K562 (cell line): ENCODE results near the gene HACE1. TPM values are rescaled to one million over a fixed set of nuclear protein-coding genes. Genes with fewer than 3 reads are reported as not detected.

Source experiments
- ETS2 ChIP-seq: IDR thresholded peaks from 2 replicates; pipeline ENCODE4 v1.6.1; 2016; ENCODE audit warnings: borderline replicate concordance, missing genetic modification characterization, mild to moderate bottlenecking, moderate library complexity, missing compliant biosample characterization; ENCODE audit not compliant: poor library complexity, severe bottlenecking
- HNRNPK ChIP-seq: fragments of 200-400 bp; formaldehyde crosslinking; IDR thresholded peaks from one replicate; pipeline ENCODE4 v1.6.1; 2018; ENCODE audit warnings: mild to moderate bottlenecking, low read depth, low read length; ENCODE audit not compliant: poor library complexity, severe bottlenecking
- MCM2 ChIP-seq: fragments of 450-650 bp; IDR thresholded peaks from 2 replicates; pipeline ENCODE4 v1.6.1; 2017; ENCODE audit warnings: low read depth, mild to moderate bottlenecking
- TAL1 ChIP-seq: fragments of 450-650 bp; IDR thresholded peaks from 2 replicates; pipeline ENCODE4 v1.6.1; 2016; ENCODE audit warnings: mild to moderate bottlenecking
- ZNF12 ChIP-seq: sonication (generic); formaldehyde crosslinking; IDR thresholded peaks from 2 replicates; pipeline ENCODE4 v1.4.0; 2020; ENCODE audit warnings: mild to moderate bottlenecking, missing genetic modification reagents
- polyA plus RNA-seq, 8 experiments: library from polyadenylated mRNA; depleted of rRNA in 4 of 8; stranded (reverse) in 5 of 8; unstranded in 3 of 8; fragments of >200 nt; fragmentation: Nextera tagmentation in 2 of 8; fragmentation: Illumina TruSeq in 1 of 8; extraction: Ambion mirVana in 2 of 8; extraction: Trizol in 1 of 8; gene quantifications; 2 replicates each; pipeline versions ENCODE4 v1.2.1 to v1.2.3, GENCODE V29; 2011 to 2014; ENCODE audit warnings: inconsistent platforms in 1 of 8, missing spikeins in 1 of 8
- total RNA-seq, 7 experiments: library from RNA; depleted of rRNA in 6 of 7; stranded (reverse); fragments of >200 nt in 6 of 7; fragmentation: Illumina TruSeq in 2 of 7; extraction: Trizol in 2 of 7; gene quantifications; 2 replicates each; pipeline versions ENCODE4 v1.2.1 to v1.2.3, GENCODE V29; 2011 to 2021; ENCODE audit warnings: low replicate concordance in 1 of 7
- TF ChIP-seq, protein P1 (sequence below): fragments of 250-450 bp; sonication (Bioruptor Pico); IDR thresholded peaks from 2 replicates; pipeline ENCODE4 v1.8.0; 2022; ENCODE audit warnings: inconsistent platforms, mild to moderate bottlenecking, moderate library complexity, borderline replicate concordance
- TF ChIP-seq, protein P2 (sequence below): fragments of 250-450 bp; sonication (Bioruptor Pico); IDR thresholded peaks from 2 replicates; pipeline ENCODE4 v1.5.0; 2022; ENCODE audit warnings: mild to moderate bottlenecking
- TF ChIP-seq, protein P3 (sequence below): sonication (generic); formaldehyde crosslinking; IDR thresholded peaks from 2 replicates; pipeline ENCODE4 v1.9.0; 2022; ENCODE audit warnings: mild to moderate bottlenecking, missing genetic modification reagents
- TF ChIP-seq, protein P4 (sequence below): sonication (generic); formaldehyde crosslinking; IDR thresholded peaks from 2 replicates; pipeline ENCODE4 v1.8.1; 2022; ENCODE audit warnings: missing genetic modification reagents
- TF ChIP-seq, protein P5 (sequence below): fragments of 200-400 bp; formaldehyde crosslinking; IDR thresholded peaks from 2 replicates; pipeline ENCODE4 v1.6.1; 2017; ENCODE audit warnings: mild to moderate bottlenecking, low read depth, low read length, moderate library complexity
- TF ChIP-seq, protein P6 (sequence below), 3 experiments: fragments of 200-800 bp in 1 of 3; fragments of 250-450 bp in 1 of 3; fragments of 450-650 bp in 1 of 3; sonication (Bioruptor Pico) in 1 of 3; sonication (Bioruptor generic) in 1 of 3; formaldehyde crosslinking in 1 of 3; IDR thresholded peaks; 2 replicates each; pipeline versions ENCODE4 v1.6.1 to v1.8.0; 2016 to 2022; ENCODE audit warnings: mild to moderate bottlenecking in 2 of 3, missing genetic modification characterization in 2 of 3, missing compliant biosample characterization in 1 of 3, moderate library complexity in 1 of 3

The HACE1 gene
- total and polyA plus RNA-seq, 9 of the 15 experiments (the other 6 are each of a cell fraction or from before 2014, with no cell fraction given): 3.6 to 19.9 (median 9.1) TPM

DNA sequence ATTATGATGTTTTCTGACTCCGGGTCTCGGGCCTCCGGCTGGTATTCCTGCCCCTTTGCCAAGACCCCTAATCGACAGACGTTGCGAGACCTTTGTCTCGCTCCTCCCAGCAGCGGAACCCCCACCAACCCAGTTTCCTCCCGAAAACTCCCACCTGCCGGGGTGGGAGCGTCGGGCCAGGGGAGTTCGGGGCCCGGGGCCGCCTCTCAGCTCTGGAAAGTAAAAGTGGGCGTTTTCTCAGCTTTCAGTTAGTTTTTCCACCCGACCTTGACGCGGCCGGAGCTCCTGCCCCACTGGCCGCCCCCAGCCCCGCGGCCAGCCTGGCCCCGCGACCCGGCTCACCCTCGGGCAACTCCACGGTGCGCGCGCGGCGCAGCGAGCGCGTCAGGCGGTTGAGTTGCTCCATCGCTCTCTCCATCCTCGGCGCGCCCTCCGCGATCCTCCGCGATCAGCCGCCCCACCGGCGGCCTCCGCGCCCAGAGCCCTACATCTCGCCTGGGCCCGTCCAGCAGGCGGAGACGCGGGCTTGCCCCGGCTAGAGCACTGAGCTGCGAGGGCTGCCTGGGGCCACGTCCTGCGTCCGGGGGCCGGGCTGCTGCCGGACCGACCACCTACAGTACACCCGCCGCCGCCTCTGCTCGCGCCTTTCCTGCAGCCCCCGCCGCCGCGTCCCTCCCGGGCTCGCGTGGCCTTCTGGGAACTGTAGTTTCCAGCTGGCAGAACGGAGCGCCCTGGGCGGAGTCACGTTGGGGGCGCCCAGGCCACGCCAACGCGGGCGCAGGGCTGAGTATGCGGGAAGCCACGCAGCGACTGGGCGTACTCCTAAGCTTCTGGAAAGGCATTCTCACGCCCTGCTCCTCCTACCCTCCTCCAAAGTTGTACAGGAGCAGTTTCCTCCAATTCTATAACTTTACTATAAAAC lies at the start of gene HACE1 (continued):
- TF ChIP-seq, protein P1, sequence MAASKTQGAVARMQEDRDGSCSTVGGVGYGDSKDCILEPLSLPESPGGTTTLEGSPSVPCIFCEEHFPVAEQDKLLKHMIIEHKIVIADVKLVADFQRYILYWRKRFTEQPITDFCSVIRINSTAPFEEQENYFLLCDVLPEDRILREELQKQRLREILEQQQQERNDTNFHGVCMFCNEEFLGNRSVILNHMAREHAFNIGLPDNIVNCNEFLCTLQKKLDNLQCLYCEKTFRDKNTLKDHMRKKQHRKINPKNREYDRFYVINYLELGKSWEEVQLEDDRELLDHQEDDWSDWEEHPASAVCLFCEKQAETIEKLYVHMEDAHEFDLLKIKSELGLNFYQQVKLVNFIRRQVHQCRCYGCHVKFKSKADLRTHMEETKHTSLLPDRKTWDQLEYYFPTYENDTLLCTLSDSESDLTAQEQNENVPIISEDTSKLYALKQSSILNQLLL: no peak
- TF ChIP-seq, protein P2, sequence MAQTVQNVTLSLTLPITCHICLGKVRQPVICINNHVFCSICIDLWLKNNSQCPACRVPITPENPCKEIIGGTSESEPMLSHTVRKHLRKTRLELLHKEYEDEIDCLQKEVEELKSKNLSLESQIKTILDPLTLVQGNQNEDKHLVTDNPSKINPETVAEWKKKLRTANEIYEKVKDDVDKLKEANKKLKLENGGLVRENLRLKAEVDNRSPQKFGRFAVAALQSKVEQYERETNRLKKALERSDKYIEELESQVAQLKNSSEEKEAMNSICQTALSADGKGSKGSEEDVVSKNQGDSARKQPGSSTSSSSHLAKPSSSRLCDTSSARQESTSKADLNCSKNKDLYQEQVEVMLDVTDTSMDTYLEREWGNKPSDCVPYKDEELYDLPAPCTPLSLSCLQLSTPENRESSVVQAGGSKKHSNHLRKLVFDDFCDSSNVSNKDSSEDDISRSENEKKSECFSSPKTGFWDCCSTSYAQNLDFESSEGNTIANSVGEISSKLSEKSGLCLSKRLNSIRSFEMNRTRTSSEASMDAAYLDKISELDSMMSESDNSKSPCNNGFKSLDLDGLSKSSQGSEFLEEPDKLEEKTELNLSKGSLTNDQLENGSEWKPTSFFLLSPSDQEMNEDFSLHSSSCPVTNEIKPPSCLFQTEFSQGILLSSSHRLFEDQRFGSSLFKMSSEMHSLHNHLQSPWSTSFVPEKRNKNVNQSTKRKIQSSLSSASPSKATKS (CRISPR knock-in tag): no peak
- TF ChIP-seq MCM2 (no peak), HNRNPK (peak; percentile 47), ETS2 (no peak), TAL1 (no peak), ZNF12 (CRISPR knock-in tag) (peak; percentile 84; the same call in 1 of the 2 replicates)
- TF ChIP-seq, protein P3, sequence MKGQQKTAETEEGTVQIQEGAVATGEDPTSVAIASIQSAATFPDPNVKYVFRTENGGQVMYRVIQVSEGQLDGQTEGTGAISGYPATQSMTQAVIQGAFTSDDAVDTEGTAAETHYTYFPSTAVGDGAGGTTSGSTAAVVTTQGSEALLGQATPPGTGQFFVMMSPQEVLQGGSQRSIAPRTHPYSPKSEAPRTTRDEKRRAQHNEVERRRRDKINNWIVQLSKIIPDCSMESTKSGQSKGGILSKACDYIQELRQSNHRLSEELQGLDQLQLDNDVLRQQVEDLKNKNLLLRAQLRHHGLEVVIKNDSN: peak; percentile 70
- TF ChIP-seq, protein P4, sequence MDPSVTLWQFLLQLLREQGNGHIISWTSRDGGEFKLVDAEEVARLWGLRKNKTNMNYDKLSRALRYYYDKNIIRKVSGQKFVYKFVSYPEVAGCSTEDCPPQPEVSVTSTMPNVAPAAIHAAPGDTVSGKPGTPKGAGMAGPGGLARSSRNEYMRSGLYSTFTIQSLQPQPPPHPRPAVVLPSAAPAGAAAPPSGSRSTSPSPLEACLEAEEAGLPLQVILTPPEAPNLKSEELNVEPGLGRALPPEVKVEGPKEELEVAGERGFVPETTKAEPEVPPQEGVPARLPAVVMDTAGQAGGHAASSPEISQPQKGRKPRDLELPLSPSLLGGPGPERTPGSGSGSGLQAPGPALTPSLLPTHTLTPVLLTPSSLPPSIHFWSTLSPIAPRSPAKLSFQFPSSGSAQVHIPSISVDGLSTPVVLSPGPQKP (CRISPR knock-in tag): no peak
- TF ChIP-seq, protein P5, sequence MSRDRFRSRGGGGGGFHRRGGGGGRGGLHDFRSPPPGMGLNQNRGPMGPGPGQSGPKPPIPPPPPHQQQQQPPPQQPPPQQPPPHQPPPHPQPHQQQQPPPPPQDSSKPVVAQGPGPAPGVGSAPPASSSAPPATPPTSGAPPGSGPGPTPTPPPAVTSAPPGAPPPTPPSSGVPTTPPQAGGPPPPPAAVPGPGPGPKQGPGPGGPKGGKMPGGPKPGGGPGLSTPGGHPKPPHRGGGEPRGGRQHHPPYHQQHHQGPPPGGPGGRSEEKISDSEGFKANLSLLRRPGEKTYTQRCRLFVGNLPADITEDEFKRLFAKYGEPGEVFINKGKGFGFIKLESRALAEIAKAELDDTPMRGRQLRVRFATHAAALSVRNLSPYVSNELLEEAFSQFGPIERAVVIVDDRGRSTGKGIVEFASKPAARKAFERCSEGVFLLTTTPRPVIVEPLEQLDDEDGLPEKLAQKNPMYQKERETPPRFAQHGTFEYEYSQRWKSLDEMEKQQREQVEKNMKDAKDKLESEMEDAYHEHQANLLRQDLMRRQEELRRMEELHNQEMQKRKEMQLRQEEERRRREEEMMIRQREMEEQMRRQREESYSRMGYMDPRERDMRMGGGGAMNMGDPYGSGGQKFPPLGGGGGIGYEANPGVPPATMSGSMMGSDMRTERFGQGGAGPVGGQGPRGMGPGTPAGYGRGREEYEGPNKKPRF: no peak
- TF ChIP-seq, protein P6, sequence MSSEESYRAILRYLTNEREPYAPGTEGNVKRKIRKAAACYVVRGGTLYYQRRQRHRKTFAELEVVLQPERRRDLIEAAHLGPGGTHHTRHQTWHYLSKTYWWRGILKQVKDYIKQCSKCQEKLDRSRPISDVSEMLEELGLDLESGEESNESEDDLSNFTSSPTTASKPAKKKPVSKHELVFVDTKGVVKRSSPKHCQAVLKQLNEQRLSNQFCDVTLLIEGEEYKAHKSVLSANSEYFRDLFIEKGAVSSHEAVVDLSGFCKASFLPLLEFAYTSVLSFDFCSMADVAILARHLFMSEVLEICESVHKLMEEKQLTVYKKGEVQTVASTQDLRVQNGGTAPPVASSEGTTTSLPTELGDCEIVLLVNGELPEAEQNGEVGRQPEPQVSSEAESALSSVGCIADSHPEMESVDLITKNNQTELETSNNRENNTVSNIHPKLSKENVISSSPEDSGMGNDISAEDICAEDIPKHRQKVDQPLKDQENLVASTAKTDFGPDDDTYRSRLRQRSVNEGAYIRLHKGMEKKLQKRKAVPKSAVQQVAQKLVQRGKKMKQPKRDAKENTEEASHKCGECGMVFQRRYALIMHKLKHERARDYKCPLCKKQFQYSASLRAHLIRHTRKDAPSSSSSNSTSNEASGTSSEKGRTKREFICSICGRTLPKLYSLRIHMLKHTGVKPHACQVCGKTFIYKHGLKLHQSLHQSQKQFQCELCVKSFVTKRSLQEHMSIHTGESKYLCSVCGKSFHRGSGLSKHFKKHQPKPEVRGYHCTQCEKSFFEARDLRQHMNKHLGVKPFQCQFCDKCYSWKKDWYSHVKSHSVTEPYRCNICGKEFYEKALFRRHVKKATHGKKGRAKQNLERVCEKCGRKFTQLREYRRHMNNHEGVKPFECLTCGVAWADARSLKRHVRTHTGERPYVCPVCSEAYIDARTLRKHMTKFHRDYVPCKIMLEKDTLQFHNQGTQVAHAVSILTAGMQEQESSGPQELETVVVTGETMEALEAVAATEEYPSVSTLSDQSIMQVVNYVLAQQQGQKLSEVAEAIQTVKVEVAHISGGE (CRISPR knock-in tag; IDR thresholded peaks at IDR 0.05): peak in 1 of 3 experiments; percentile 73; a peak in 1 of 6 replicates
